CD14-positive monocyte (primary cell): ENCODE results near the gene RPS5. TPM values are rescaled to one million over a fixed set of nuclear protein-coding genes. Genes with fewer than 3 reads are reported as not detected.
A peak's percentile ranks its signal among the peaks of the same experiment; 100 is the strongest.

Source experiments
- DNase-seq, 3 donors: peaks; one replicate each; pipeline ENCODE4 v3.0.0-alpha.2; 2011 to 2022
- H2AFZ ChIP-seq: 2 replicates; pipeline ENCODE4 v1.6.0; 2012; ENCODE audit warnings: mild to moderate bottlenecking, low read depth, low read length, inconsistent platforms; ENCODE audit not compliant: insufficient read depth, poor library complexity, severe bottlenecking
- H3K27ac ChIP-seq, 2 donors: 1 replicate in 1 of 2; 2 replicates in 1 of 2; pipeline ENCODE4 v1.5.1; 2012 to 2013; ENCODE audit warnings: low read length in 2 of 2, control low read depth in 1 of 2, inconsistent platforms in 1 of 2, low read depth in 1 of 2, mild to moderate bottlenecking in 1 of 2
- H3K27me3 ChIP-seq, 2 donors: one replicate each; pipeline versions ENCODE4 v1.6.0 to v1.6.1; 2011 to 2013; ENCODE audit warnings: low read length in 2 of 2; ENCODE audit not compliant: control insufficient read depth in 2 of 2, insufficient read depth in 2 of 2
- H3K36me3 ChIP-seq, 2 donors: replicated peaks in 1 of 2; 1 replicate in 1 of 2; 2 replicates in 1 of 2; pipeline versions ENCODE4 v1.5.1 to v1.6.1; 2012 to 2013; ENCODE audit warnings: low read length in 2 of 2, control low read depth in 1 of 2, inconsistent platforms in 1 of 2, mild to moderate bottlenecking in 1 of 2; ENCODE audit not compliant: insufficient read depth in 2 of 2, control insufficient read depth in 1 of 2
- H3K4me1 ChIP-seq, 2 donors: 1 replicate in 1 of 2; 2 replicates in 1 of 2; pipeline versions ENCODE4 v1.5.1 to v1.6.1; 2012 to 2013; ENCODE audit warnings: low read length in 2 of 2, control low read depth in 1 of 2, inconsistent platforms in 1 of 2, mild to moderate bottlenecking in 1 of 2, moderate library complexity in 1 of 2; ENCODE audit not compliant: insufficient read depth in 2 of 2, control insufficient read depth in 1 of 2
- H3K4me2 ChIP-seq: replicated peaks from 2 replicates; pipeline ENCODE3; 2012; ENCODE audit warnings: low read length, moderate library complexity, mild to moderate bottlenecking; ENCODE audit not compliant: poor library complexity, severe bottlenecking; ENCODE audit errors: extremely low read depth
- H3K4me3 ChIP-seq, 3 experiments: fragments of 200-600 bp in 1 of 3; sonication (generic) in 1 of 3; replicated peaks in 1 of 3; 1 replicate in 2 of 3; 2 replicates in 1 of 3; pipeline ENCODE4 v1.5.1; 2011 to 2013; ENCODE audit warnings: low read length in 3 of 3, mild to moderate bottlenecking in 3 of 3, control low read depth in 2 of 3, low read depth in 2 of 3, inconsistent platforms in 1 of 3, moderate library complexity in 1 of 3
- H3K79me2 ChIP-seq: 2 replicates; pipeline ENCODE4 v1.6.0; 2012; ENCODE audit warnings: mild to moderate bottlenecking, control low read depth, inconsistent platforms, low read length, moderate library complexity; ENCODE audit not compliant: insufficient read depth
- H3K9ac ChIP-seq: 2 replicates; pipeline ENCODE4 v1.6.0; 2017; ENCODE audit warnings: low read length, mild to moderate bottlenecking; ENCODE audit not compliant: insufficient read depth, poor library complexity, severe bottlenecking
- H3K9me3 ChIP-seq, 2 donors: replicated peaks in 1 of 2; 1 replicate in 1 of 2; 2 replicates in 1 of 2; pipeline versions ENCODE4 v1.5.1 to v1.6.1; 2012 to 2013; ENCODE audit warnings: low read length in 2 of 2, control low read depth in 1 of 2; ENCODE audit not compliant: control insufficient read depth in 1 of 2, insufficient read depth in 1 of 2
- H4K20me1 ChIP-seq: 2 replicates; pipeline ENCODE4 v1.6.0; 2012; ENCODE audit warnings: mild to moderate bottlenecking, low read length, control low read depth, moderate library complexity; ENCODE audit not compliant: insufficient read depth
- H3K27ac Mint-ChIP-seq, 7 donors: one replicate each; pipeline ENCODE4 v1.8.0; 2020; ENCODE audit warnings: mild to moderate bottlenecking in 7 of 7, mixed read lengths in 7 of 7, moderate library complexity in 6 of 7, inconsistent platforms in 2 of 7
- H3K27me3 Mint-ChIP-seq, 3 donors: one replicate each; pipeline ENCODE4 v1.8.0; 2021 to 2022; ENCODE audit warnings: low read depth in 3 of 3, mild to moderate bottlenecking in 3 of 3, mixed read lengths in 3 of 3, moderate library complexity in 3 of 3, inconsistent platforms in 1 of 3
- H3K36me3 Mint-ChIP-seq, 2 donors: one replicate each; pipeline ENCODE4 v1.8.0; 2020; ENCODE audit warnings: mixed read lengths in 2 of 2, inconsistent platforms in 1 of 2, mild to moderate bottlenecking in 1 of 2
- H3K4me1 Mint-ChIP-seq: one replicate; pipeline ENCODE4 v1.8.0; 2020; ENCODE audit warnings: mild to moderate bottlenecking, mixed read lengths
- H3K4me3 Mint-ChIP-seq, 2 donors: one replicate each; pipeline ENCODE4 v1.8.0; 2020; ENCODE audit warnings: mild to moderate bottlenecking in 2 of 2, mixed read lengths in 2 of 2, moderate library complexity in 1 of 2
- H3K9me3 Mint-ChIP-seq, 7 donors: one replicate each; pipeline ENCODE4 v1.8.0; 2020 to 2022; ENCODE audit warnings: mixed read lengths in 7 of 7, mild to moderate bottlenecking in 6 of 7, moderate library complexity in 6 of 7, inconsistent platforms in 2 of 7
- CTCF ChIP-seq: fragments of 200-600 bp; IDR thresholded peaks from one replicate; pipeline ENCODE4 v1.8.0; 2022; ENCODE audit warnings: antibody characterized with exemption, mild to moderate bottlenecking
- WGBS: methylation state at CpG from one replicate; pipeline ENCODE4 v1.1.5; 2013; ENCODE audit warnings: missing lambda C conversion rate; ENCODE audit not compliant: insufficient coverage; 5-methylcytosine and 5-hydroxymethylcytosine counted together
- intact Hi-C, 2 donors: fragments of 100-400 bp; cut with micrococcal nuclease; formaldehyde crosslinking; loops; one replicate each; pipeline versions ENCODE4 v1.15.0 to v1.15.1; 2023
- polyA plus RNA-seq, 3 donors: library from polyadenylated mRNA; depleted of rRNA in 1 of 3; unstranded in 2 of 3; stranded (reverse) in 1 of 3; fragments of 300-500 nt in 2 of 3; fragments of >200 nt in 1 of 3; fragmentation: Illumina TruSeq in 2 of 3; gene quantifications; 1 replicate in 2 of 3; 2 replicates in 1 of 3; pipeline ENCODE4 v1.2.3, GENCODE V29; 2012 to 2021

Gene RPS5
- polyA plus RNA-seq, 3 donors, result 485 to 1,381 (median 580) TPM

- peaks cover 0 to 8% (median 0%) of the 10 kb centered on the region in 7 donors for H3K9me3 Mint-ChIP-seq
- peaks cover 41 to 54% of the 10 kb centered on the region in 2 donors for H3K36me3 ChIP-seq
- no peak overlapping the region for H3K27ac Mint-ChIP-seq
- no peak overlapping the region for H2AFZ ChIP-seq
- peaks cover 27 to 39% (median 38%) of the 10 kb centered on the region in 3 donors for H3K27me3 Mint-ChIP-seq
- H3K36me3 Mint-ChIP-seq, result peaks cover 54 to 61% of the 10 kb centered on the region in 2 donors
- no peak overlapping the region for H3K4me3 ChIP-seq
- H3K9ac ChIP-seq, result no peak overlapping the region
- peaks cover 15% of the 10 kb centered on the region for H3K4me1 Mint-ChIP-seq
- peaks cover 5 to 30% of the 10 kb centered on the region in 2 donors for H3K27me3 ChIP-seq
- peaks cover 0 to 4% of the 10 kb centered on the region in 2 donors for H3K4me1 ChIP-seq
- no peak overlapping the region for H3K4me2 ChIP-seq
- no peaks in the 10 kb centered on the region for H3K9me3 ChIP-seq
- peak overlapping the region in 1 of 2 donors; percentile 2 for H3K4me3 Mint-ChIP-seq
- no peak overlapping the region for H3K27ac ChIP-seq
- peaks cover 16% of the 10 kb centered on the region for H3K79me2 ChIP-seq
- DNase-seq, result peak in 1 of 3 donors; percentile 0
- no peak for TF ChIP-seq CTCF
- H4K20me1 ChIP-seq, result peaks cover 4% of the 10 kb centered on the region
- WGBS, result 100% methylated on average over 2 of the region's 4 CpGs
- intact Hi-C loops, result no loop called here
These were observed 6.6 kb downstream of the RPS5 start for GRCh38 chr19:58393725-58394033.

- peaks cover 4% of the 10 kb centered on the region for H4K20me1 ChIP-seq
- DNase-seq, result peak in 1 of 3 donors; percentile 1
- peak overlapping the region in 1 of 2 donors; percentile 48 for H3K4me3 Mint-ChIP-seq
- H3K4me1 ChIP-seq, result peaks cover 0 to 4% of the 10 kb centered on the region in 2 donors
- H3K9me3 ChIP-seq, result no peaks in the 10 kb centered on the region
- no peak for TF ChIP-seq CTCF
- peaks cover 0 to 8% (median 0%) of the 10 kb centered on the region in 7 donors for H3K9me3 Mint-ChIP-seq
- H3K27me3 Mint-ChIP-seq, result peaks cover 30 to 44% (median 43%) of the 10 kb centered on the region in 3 donors
- no peak overlapping the region for H2AFZ ChIP-seq
- peaks cover 5 to 30% of the 10 kb centered on the region in 2 donors for H3K27me3 ChIP-seq
- intact Hi-C loops, result no loop called here
- H3K4me2 ChIP-seq, result no peak overlapping the region
- peak overlapping the region in 1 of 7 donors; percentile 7 for H3K27ac Mint-ChIP-seq
- peaks cover 8% of the 10 kb centered on the region for H3K79me2 ChIP-seq
- no peak overlapping the region for H3K4me3 ChIP-seq
- H3K36me3 ChIP-seq, result peaks cover 37 to 47% of the 10 kb centered on the region in 2 donors
- no peak overlapping the region for H3K27ac ChIP-seq
- 92% methylated on average over 2 of the region's 3 CpGs for WGBS
- peaks cover 46 to 51% of the 10 kb centered on the region in 2 donors for H3K36me3 Mint-ChIP-seq
- H3K9ac ChIP-seq, result no peak overlapping the region
- peaks cover 10% of the 10 kb centered on the region for H3K4me1 Mint-ChIP-seq
These were observed 7.8 kb downstream of the RPS5 start for GRCh38 chr19:58394821-58395219.
